ENCODE data around the gene MRPL18. TPM values are rescaled to one million over a fixed set of nuclear protein-coding genes. Genes with fewer than 3 reads are reported as not detected.
A peak's percentile ranks its signal among the peaks of the same experiment; 100 is the strongest.
"Not testable (repeated sequence)": the region's sequence is repeated elsewhere in the genome, so short reads cannot be mapped to it uniquely, and the experiment has no call there.

The MRPL18 gene
- 10 to 100 TPM; 51.1 to 65.5 (median 62.0) TPM for total RNA-seq
- long read RNA-seq, donor 1, transcript MRPL18-201 (4 exons, 978 nt), result major isoform, 32 of 49 reads
- long read RNA-seq, donor 1, partial matches to known transcripts, result 1 of 49 reads
- long read RNA-seq, donor 1, other reads (novel, unspliced or antisense), result 16 of 49 reads
- long read RNA-seq, donor 2, transcript MRPL18-201 (4 exons, 978 nt), result major isoform, 39 of 51 reads
- long read RNA-seq, donor 2, partial matches to known transcripts, result 2 of 51 reads
- long read RNA-seq, donor 2, other reads (novel, unspliced or antisense), result 10 of 51 reads

GRCh38 chr6:159790149-159790955 is at the start of gene MRPL18:
TSS of gene MRPL18 (plus strand) at chr6:159790467. CDS start at chr6:159790588, 121 bp downstream.
- Histone ChIP-seq H3K4me1 (ENCODE audit: low read depth) (peaks cover 33% of the 10 kb centered on the region), H3K4me3 (peak within 1 kb of the TSS; percentile 99), H3K9me3 (no peaks in the 10 kb centered on the region), H3K36me3 (ENCODE audit: low read depth) (peaks cover 4% of the 10 kb centered on the region)
- DNase-seq (peak; percentile 90 to 97 (median 91)), ATAC-seq (peak; percentile 87)
- intact Hi-C loops (cut with DNase I, micrococcal nuclease), result no loop called here
- TF ChIP-seq CTCF (IDR thresholded peaks at IDR 0.05), result no peak

- DNase-seq, result no peak
These were observed 48.1 kb upstream of the MRPL18 start for GRCh38 chr6:159742165-159742564.

GRCh38 chr6:159745081-159745480 is 45.2 kb upstream of the MRPL18 start:
- intact Hi-C loops (cut with DNase I, micrococcal nuclease), result no loop called here
- no peaks in the 10 kb centered on the region for H3K4me1 ChIP-seq (ENCODE audit: low read depth)
- peaks cover 15% of the 10 kb centered on the region for H3K36me3 ChIP-seq (ENCODE audit: low read depth)
- ATAC-seq (no peak), DNase-seq (no peak)
- H3K4me3 ChIP-seq, result no peak overlapping the region
- no peak for TF ChIP-seq CTCF (IDR thresholded peaks at IDR 0.05)
- no peaks in the 10 kb centered on the region for H3K9me3 ChIP-seq

More at GRCh38 chr6:159742165-159742564, 48.1 kb upstream of the MRPL18 start:
- H3K36me3 ChIP-seq (ENCODE audit: low read depth), result peaks cover 15% of the 10 kb centered on the region
- no peak for ATAC-seq
- intact Hi-C loops (cut with DNase I, micrococcal nuclease), result no loop called here
- no peak for TF ChIP-seq CTCF (IDR thresholded peaks at IDR 0.05)
- no peak overlapping the region for H3K4me3 ChIP-seq
- no peaks in the 10 kb centered on the region for H3K4me1 ChIP-seq (ENCODE audit: low read depth)
- no peaks in the 10 kb centered on the region for H3K9me3 ChIP-seq

DNA sequence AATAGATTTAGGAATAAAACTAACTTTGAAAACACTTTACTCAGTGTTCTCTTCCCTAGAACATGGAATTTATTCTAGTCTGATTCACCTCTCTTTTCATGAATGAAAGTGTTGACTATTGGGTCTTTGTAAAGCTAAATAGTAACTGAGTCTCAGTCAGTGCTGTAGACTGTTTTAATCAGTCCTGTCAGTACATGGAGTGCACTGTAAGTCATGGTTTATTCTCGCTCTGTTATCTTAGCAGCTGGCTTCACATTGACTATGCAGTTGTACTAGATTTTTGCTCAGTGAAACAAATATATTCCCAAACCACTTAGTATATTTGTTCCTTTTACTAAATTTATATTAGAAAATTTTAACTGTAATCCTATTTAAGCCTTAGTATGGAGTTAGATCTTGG is 43.5 kb upstream of the MRPL18 start:
- H3K36me3 ChIP-seq (ENCODE audit: low read depth), result peaks cover 17% of the 10 kb centered on the region
- no peak for ATAC-seq
- no peak for TF ChIP-seq CTCF (IDR thresholded peaks at IDR 0.05)
- H3K4me3 ChIP-seq, result no peak overlapping the region
- no peaks in the 10 kb centered on the region for H3K4me1 ChIP-seq (ENCODE audit: low read depth)
- DNase-seq, result no peak
- intact Hi-C loops (cut with DNase I, micrococcal nuclease), result no loop called here
- no peaks in the 10 kb centered on the region for H3K9me3 ChIP-seq

DNA sequence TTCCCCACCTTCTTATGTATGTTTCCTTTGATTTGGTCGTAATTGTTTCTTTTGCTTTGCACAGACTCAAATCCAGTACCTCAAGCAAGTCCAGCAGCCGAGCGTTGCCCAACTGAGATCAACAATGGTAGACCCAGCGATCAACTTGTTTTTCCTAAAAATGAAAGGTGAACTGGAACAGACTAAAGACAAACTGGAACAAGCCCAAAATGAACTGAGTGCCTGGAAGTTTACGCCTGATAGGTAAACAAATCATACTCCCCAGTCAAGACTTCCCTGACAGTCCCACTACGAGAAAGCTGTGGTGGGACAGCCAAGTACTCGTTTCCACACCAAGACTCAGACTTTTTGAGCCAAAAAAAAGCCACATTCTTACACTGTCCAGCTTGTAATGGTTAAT is 42.1 kb upstream of the MRPL18 start:
- H3K36me3 ChIP-seq (ENCODE audit: low read depth); DNase-seq; H3K4me1 ChIP-seq (ENCODE audit: low read depth); H3K4me3 ChIP-seq; ATAC-seq; intact Hi-C loops (cut with DNase I, micrococcal nuclease); H3K9me3 ChIP-seq: not testable (repeated sequence)

- no peak overlapping the region for H3K4me3 ChIP-seq
- no peaks in the 10 kb centered on the region for H3K4me1 ChIP-seq (ENCODE audit: low read depth)
- intact Hi-C loops (cut with DNase I, micrococcal nuclease), result no loop called here
- no peak for ATAC-seq
- peaks cover 6% of the 10 kb centered on the region for H3K36me3 ChIP-seq (ENCODE audit: low read depth)
- DNase-seq, result no peak
- TF ChIP-seq CTCF (IDR thresholded peaks at IDR 0.05), result no peak
- H3K9me3 ChIP-seq, result no peaks in the 10 kb centered on the region
These were observed 38.8 kb upstream of the MRPL18 start for GRCh38 chr6:159751448-159751847.
